OCI-LY3 (cell line): ENCODE measurements around the gene UBA3.

Experiments used
- H2AFZ ChIP-seq: fragments of 200-600, 300-600 bp; shearing (Covaris generic); 2 replicates; pipeline ENCODE4 v1.6.0; 2014; ENCODE audit warnings: antibody characterized with exemption, low read depth, low read length
- H3K27ac ChIP-seq: fragments of 200-600, 300-600 bp; sonication (generic); 2 replicates; pipeline ENCODE4 v1.5.1; 2014; ENCODE audit warnings: mild to moderate bottlenecking, low read length, moderate library complexity, mixed read lengths
- H3K27me3 ChIP-seq: fragments of 200-600, 300-600 bp; sonication (generic); 2 replicates; pipeline ENCODE4 v1.6.1; 2014; ENCODE audit warnings: low read depth, low read length, mixed read lengths
- H3K36me3 ChIP-seq: fragments of 200-600, 300-600 bp; sonication (generic); replicated peaks from 2 replicates; pipeline ENCODE3; 2014; ENCODE audit warnings: low read depth, low read length, mixed read lengths
- H3K4me1 ChIP-seq: fragments of 300-600, 200-600 bp; sonication (generic); 2 replicates; pipeline ENCODE4 v1.6.1; 2014; ENCODE audit warnings: low read length, mixed read lengths
- H3K4me2 ChIP-seq: fragments of 200-600, 300-600 bp; sonication (generic); 2 replicates; pipeline ENCODE4 v1.6.1; 2014; ENCODE audit warnings: low read length, mixed read lengths
- H3K4me3 ChIP-seq: fragments of 300-600, 200-600 bp; sonication (generic); 2 replicates; pipeline ENCODE4 v1.5.1; 2014; ENCODE audit warnings: antibody characterized with exemption, mild to moderate bottlenecking, low read length, moderate library complexity
- H3K79me2 ChIP-seq: fragments of 300-600, 200-600 bp; shearing (Covaris generic); 2 replicates; pipeline ENCODE4 v1.6.1; 2014; ENCODE audit warnings: mild to moderate bottlenecking, low read length, mixed read lengths
- H3K9ac ChIP-seq: fragments of 300-600, 200-600 bp; shearing (Covaris generic); 2 replicates; pipeline ENCODE4 v1.6.0; 2014; ENCODE audit warnings: mild to moderate bottlenecking, low read length, moderate library complexity
- H3K9me3 ChIP-seq: fragments of 200-600, 300-600 bp; shearing (Covaris generic); 2 replicates; pipeline ENCODE4 v1.6.1; 2014; ENCODE audit warnings: low read length, mixed read lengths; ENCODE audit not compliant: insufficient read depth
- H4K20me1 ChIP-seq: fragments of 200-600, 300-600 bp; sonication (generic); 2 replicates; pipeline ENCODE4 v1.6.1; 2016; ENCODE audit warnings: low read length, mixed read lengths; ENCODE audit not compliant: insufficient read depth
- CTCF ChIP-seq: fragments of 200-600, 300-600 bp; sonication (generic); IDR thresholded peaks from 2 replicates; pipeline ENCODE4 v1.5.1; 2014; ENCODE audit warnings: antibody characterized with exemption, low read length, low read depth
- EZH2phosphoT487 ChIP-seq: fragments of 200-600 bp; shearing (Covaris generic); IDR thresholded peaks from 2 replicates; pipeline ENCODE4 v1.6.1; 2018; ENCODE audit warnings: antibody characterized with exemption, mixed run types, low read depth

The UBA3 gene

GRCh38 chr3:69110941-69111546 lies 30.9 kb upstream of the UBA3 start:
- Histone ChIP-seq H3K36me3 (peaks cover under 1% of the 10 kb centered on the region), H3K27me3 (no peaks in the 10 kb centered on the region), H3K27ac (no peak overlapping the region), H4K20me1 (no peaks in the 10 kb centered on the region), H3K79me2 (no peaks in the 10 kb centered on the region), H3K4me3 (no peak overlapping the region), H3K4me1 (no peaks in the 10 kb centered on the region), H3K9ac (no peak overlapping the region), H3K9me3 (no peaks in the 10 kb centered on the region), H2AFZ (no peak overlapping the region), H3K4me2 (no peak overlapping the region)
- TF ChIP-seq EZH2phosphoT487: no peak
- TF ChIP-seq CTCF: 0 out of 2 replicates have a peak, but pooled peaks have one; percentile 6

- Histone ChIP-seq H3K9me3 (no peaks in the 10 kb centered on the region), H3K4me2 (no peak overlapping the region), H2AFZ (no peak overlapping the region), H3K4me1 (no peaks in the 10 kb centered on the region), H3K36me3 (peaks cover 20% of the 10 kb centered on the region), H3K9ac (no peak overlapping the region), H4K20me1 (no peaks in the 10 kb centered on the region), H3K27me3 (no peaks in the 10 kb centered on the region), H3K79me2 (no peaks in the 10 kb centered on the region), H3K4me3 (no peak overlapping the region), H3K27ac (no peak overlapping the region)
- TF ChIP-seq EZH2phosphoT487 (no peak), CTCF (no peak)
Observed at GRCh38 chr3:69108811-69109210, 28.6 kb upstream of the UBA3 start.

- H3K9ac ChIP-seq: no peak overlapping the region
- no peaks in the 10 kb centered on the region for H3K79me2 ChIP-seq
- H3K4me2 ChIP-seq: no peak overlapping the region
- no peak for TF ChIP-seq CTCF
- no peak for TF ChIP-seq EZH2phosphoT487
- no peak overlapping the region for H3K27ac ChIP-seq
- H3K9me3 ChIP-seq: no peaks in the 10 kb centered on the region
- peaks cover 29% of the 10 kb centered on the region for H3K36me3 ChIP-seq
- no peaks in the 10 kb centered on the region for H3K27me3 ChIP-seq
- H3K4me1 ChIP-seq: no peaks in the 10 kb centered on the region
- no peaks in the 10 kb centered on the region for H4K20me1 ChIP-seq
- no peak overlapping the region for H2AFZ ChIP-seq
- H3K4me3 ChIP-seq: no peak overlapping the region
Observed at GRCh38 chr3:69107841-69108240, 27.7 kb upstream of the UBA3 start.

GRCh38 chr3:69105320-69105719 lies 25.2 kb upstream of the UBA3 start:
- H3K4me1 ChIP-seq: no peaks in the 10 kb centered on the region
- no peak overlapping the region for H3K9ac ChIP-seq
- H3K4me2 ChIP-seq: no peak overlapping the region
- no peak overlapping the region for H2AFZ ChIP-seq
- H4K20me1 ChIP-seq: no peaks in the 10 kb centered on the region
- H3K79me2 ChIP-seq: peaks cover 1% of the 10 kb centered on the region; the same call in 1 of the 2 replicates
- TF ChIP-seq EZH2phosphoT487: no peak
- TF ChIP-seq CTCF: no peak
- no peak overlapping the region for H3K27ac ChIP-seq
- H3K36me3 ChIP-seq: peaks cover 43% of the 10 kb centered on the region
- no peaks in the 10 kb centered on the region for H3K27me3 ChIP-seq
- H3K4me3 ChIP-seq: no peak overlapping the region
- no peaks in the 10 kb centered on the region for H3K9me3 ChIP-seq
